ENCODE results near the gene SCRN1. TPM values are rescaled to one million over a fixed set of nuclear protein-coding genes. Genes with fewer than 3 reads are reported as not detected.

The SCRN1 gene
- polyA plus RNA-seq, 1 donor from 2014 or later: 130 TPM

- Histone ChIP-seq H2AFZ (ENCODE audit: low read depth, low read length) (no peak overlapping the region), H3K4me2 (ENCODE audit: low read length) (no peak overlapping the region), H3F3A (ENCODE audit: insufficient read depth, low read length, poor library complexity, severe bottlenecking) (no peaks in the 10 kb centered on the region), H3K4me3 (ENCODE audit: low read length) (no peak overlapping the region), H3K9me2 (ENCODE audit: insufficient read depth, low read length) (no peaks in the 10 kb centered on the region), H4K20me1 (ENCODE audit: insufficient read depth) (no peaks in the 10 kb centered on the region), H3K27ac (ENCODE audit: low read length) (no peak overlapping the region), H3K27me3 (ENCODE audit: insufficient read depth, low read depth, low read length) (no peaks in the 10 kb centered on the region), H3K79me2 (replicated peaks; ENCODE audit: insufficient read depth, low read length) (peaks cover 13% of the 10 kb centered on the region), H3K9me3 (ENCODE audit: low read length) (peaks cover 7% of the 10 kb centered on the region), H3K36me3 (ENCODE audit: insufficient read depth, low read length) (no peaks in the 10 kb centered on the region), H3K9ac (ENCODE audit: low read length) (no peak overlapping the region)
- TF ChIP-seq REST (IDR thresholded peaks at IDR 0.05; ENCODE audit: borderline replicate concordance): no peak
- no peak for TF ChIP-seq CTCF (IDR thresholded peaks at IDR 0.05; ENCODE audit: poor library complexity, severe bottlenecking)
- no peak for TF ChIP-seq EP300 (conservative IDR thresholded peaks at IDR 0.05; ENCODE audit: poor library complexity, severe bottlenecking)
- TF ChIP-seq EZH2 (IDR thresholded peaks at IDR 0.05; ENCODE audit: borderline replicate concordance, insufficient read depth, low read length, poor library complexity, severe bottlenecking): no peak
- TF ChIP-seq RAD21 (conservative IDR thresholded peaks at IDR 0.05): no peak
- no peak for TF ChIP-seq POLR2AphosphoS5 (IDR thresholded peaks at IDR 0.05)
- no peak for TF ChIP-seq SMC3 (conservative IDR thresholded peaks at IDR 0.05; ENCODE audit: poor library complexity)
- no peak for TF ChIP-seq MXI1 (conservative IDR thresholded peaks at IDR 0.05; ENCODE audit: poor library complexity, severe bottlenecking)
- TF ChIP-seq TAF1 (IDR thresholded peaks at IDR 0.05; ENCODE audit: low read depth): no peak
Observed at GRCh38 chr7:29993140-29993539, 3.5 kb upstream of the SCRN1 start.

GRCh38 chr7:29991937-29992336, 2.3 kb upstream of the SCRN1 start:
- Histone ChIP-seq H3K27me3 (ENCODE audit: insufficient read depth, low read depth, low read length) (no peaks in the 10 kb centered on the region), H3K9me2 (ENCODE audit: insufficient read depth, low read length) (no peaks in the 10 kb centered on the region), H3K79me2 (replicated peaks; ENCODE audit: insufficient read depth, low read length) (peaks cover 25% of the 10 kb centered on the region), H2AFZ (ENCODE audit: low read depth, low read length) (no peak overlapping the region), H4K20me1 (ENCODE audit: insufficient read depth) (no peaks in the 10 kb centered on the region), H3K9ac (ENCODE audit: low read length) (no peak overlapping the region), H3K36me3 (ENCODE audit: insufficient read depth, low read length) (no peaks in the 10 kb centered on the region), H3K4me2 (ENCODE audit: low read length) (no peak overlapping the region), H3F3A (ENCODE audit: insufficient read depth, low read length, poor library complexity, severe bottlenecking) (no peaks in the 10 kb centered on the region), H3K9me3 (ENCODE audit: low read length) (peaks cover 7% of the 10 kb centered on the region), H3K4me3 (ENCODE audit: low read length) (no peak overlapping the region), H3K27ac (ENCODE audit: low read length) (no peak overlapping the region)
- TF ChIP-seq CTCF (IDR thresholded peaks at IDR 0.05; ENCODE audit: poor library complexity, severe bottlenecking) (no peak), REST (IDR thresholded peaks at IDR 0.05; ENCODE audit: borderline replicate concordance) (no peak), TAF1 (IDR thresholded peaks at IDR 0.05; ENCODE audit: low read depth) (no peak), EP300 (conservative IDR thresholded peaks at IDR 0.05; ENCODE audit: poor library complexity, severe bottlenecking) (no peak), EZH2 (IDR thresholded peaks at IDR 0.05; ENCODE audit: borderline replicate concordance, insufficient read depth, low read length, poor library complexity, severe bottlenecking) (no peak), SMC3 (conservative IDR thresholded peaks at IDR 0.05; ENCODE audit: poor library complexity) (no peak), MXI1 (conservative IDR thresholded peaks at IDR 0.05; ENCODE audit: poor library complexity, severe bottlenecking) (no peak), POLR2AphosphoS5 (IDR thresholded peaks at IDR 0.05) (no peak), RAD21 (conservative IDR thresholded peaks at IDR 0.05) (no peak)

Data from neural cell (in vitro differentiated cells).